Ecto neural progenitor cell (in vitro differentiated cells): ENCODE data around the gene SH2D3C.

Source experiments
- DNase-seq: peaks from one replicate; pipeline ENCODE4 v3.0.0-alpha.2; 2018; ENCODE audit warnings: low spot score

SH2D3C gene

DNA sequence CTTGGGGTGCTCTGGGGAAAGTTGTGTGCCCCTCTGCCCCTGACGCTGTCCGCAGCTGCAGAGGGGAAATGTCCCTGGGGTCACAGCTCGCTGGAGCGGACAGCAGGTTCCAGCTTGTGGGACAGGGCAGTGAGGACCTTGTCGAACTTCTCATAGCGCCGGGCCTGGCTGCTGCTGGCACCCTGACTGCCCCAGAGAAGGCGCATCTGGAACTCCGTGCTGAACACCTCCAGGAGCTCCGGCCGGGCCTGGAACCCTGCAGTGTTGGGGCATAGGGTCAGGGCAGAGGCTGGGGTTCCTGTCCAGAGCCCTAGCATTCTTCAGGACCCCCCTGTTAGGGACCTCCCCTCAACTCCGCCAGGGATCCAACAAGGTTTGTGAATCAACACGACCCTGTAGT is 39.8 kb downstream of the SH2D3C start:
- DNase-seq = no peak

DNA sequence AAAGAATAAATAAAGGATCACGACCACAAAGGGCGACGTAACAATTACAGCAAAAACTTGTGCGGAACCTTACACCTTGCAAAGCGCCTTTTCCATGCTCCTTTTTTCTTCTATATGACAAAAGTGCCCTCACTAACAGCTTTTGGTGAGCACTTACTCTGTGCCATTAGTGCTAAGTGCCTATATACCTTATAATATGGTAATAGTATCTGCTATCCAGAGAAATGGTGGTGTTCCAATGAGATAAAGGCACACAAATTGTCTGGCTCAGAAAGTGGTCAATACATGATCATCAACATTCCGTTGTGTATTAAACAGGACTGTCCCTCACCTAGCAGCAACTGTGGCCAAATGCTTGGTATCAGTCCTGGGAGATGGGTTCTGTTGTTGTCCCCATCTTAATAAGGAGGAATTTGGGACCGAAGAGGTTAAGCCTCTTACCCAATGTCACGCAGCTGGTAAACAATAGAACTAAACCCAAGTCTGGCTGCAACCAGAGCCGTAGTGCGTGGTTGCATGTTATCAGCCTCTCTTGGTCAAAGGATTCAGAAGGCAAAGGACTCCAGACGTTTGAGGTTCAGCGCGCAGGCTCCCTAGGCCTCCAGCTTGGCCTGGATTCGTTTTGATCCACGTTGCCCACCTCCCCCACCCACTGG is 42.8 kb downstream of the SH2D3C start:
- no peak for DNase-seq

DNA sequence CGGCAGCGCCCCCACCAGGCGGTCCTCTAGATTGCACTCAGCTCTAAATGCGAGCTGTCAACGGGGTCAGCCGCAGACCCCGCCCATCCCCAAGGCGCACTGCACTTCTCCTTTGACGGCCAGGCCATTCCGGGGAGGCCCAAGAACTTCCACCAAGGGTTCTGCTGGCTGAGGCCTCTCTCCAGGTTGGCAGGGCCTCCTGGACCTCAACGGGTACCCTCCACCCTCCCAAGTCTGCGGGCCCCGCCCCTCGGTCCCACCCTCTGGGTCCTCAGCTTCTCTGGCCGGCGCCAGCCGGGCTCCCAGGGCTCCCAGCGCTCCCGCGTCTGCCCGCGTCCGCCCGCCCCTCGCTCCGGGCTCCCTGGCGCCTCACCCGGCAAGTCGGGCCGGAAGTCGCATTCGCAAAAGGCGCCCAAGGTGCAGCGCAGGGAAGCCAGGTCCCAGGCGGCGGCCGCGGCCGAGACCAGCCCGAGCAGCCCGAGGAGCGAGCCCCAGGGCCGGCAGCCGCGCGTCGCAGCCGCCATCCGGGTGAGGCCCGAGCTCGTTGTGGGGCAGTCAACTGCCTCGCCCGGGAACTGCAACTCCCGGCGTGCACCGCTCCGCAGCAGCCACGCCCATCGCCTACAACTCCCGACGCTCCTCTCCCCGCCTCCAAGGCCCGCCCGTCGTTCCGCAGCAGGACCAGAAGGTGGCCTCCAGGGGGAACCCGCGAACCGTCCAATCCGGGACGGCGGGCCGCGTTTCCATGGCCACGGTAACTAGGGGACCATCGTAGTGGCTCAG is 43.5 kb downstream of the SH2D3C start, which contains the start of gene TOR2A:
Gene TOR2A, minus strand, starts transcription at position 548 of the 783 bp plus-strand sequence. Its CDS starts 24 bp downstream, at position 524.
- DNase-seq = peak; percentile 98

DNA sequence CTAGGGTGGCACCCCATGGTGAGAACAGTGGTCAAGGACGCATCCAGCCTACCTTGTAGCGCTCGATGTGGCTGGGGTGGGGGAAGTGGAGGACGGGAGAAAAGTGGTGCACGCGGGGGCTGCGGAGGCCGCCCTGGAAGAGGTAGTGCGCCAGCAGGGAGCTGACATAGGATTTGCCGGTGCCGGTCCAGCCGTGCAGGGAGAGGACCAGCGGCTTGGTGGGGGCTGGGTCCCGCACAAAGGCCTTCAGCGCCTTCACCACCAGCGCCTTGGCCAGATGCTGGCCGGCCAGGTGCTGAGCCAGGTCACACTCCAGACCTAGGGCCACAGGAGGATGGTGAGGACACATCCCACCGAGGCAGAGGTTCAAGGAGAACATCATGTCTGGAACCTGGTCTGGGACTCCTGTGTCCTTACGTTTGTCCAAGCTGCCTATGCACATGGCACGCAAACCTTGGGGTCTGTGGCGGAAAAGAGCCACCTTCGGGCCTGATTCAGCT is 44.2 kb downstream of the SH2D3C start:
- DNase-seq = no peak

DNA sequence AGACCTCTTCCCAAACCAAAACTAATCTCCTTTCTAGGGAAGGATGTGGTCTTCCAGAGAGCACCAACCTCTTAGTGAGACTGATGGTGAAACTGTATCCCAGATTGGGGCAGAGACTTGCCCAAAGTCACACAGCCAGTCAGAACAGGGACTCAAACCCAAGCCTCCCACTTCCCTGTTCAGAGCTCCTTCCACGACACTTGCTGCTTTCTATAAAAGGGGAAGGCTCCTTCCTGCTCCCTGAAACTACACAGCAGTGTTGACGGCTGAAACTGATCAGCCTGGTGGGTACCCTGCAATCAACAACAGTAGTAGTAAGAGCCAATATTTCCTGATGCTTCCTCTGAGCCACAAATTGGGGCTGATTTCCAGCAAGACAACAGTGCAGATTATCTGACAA is 44.9 kb downstream of the SH2D3C start:
- DNase-seq = no peak

DNA sequence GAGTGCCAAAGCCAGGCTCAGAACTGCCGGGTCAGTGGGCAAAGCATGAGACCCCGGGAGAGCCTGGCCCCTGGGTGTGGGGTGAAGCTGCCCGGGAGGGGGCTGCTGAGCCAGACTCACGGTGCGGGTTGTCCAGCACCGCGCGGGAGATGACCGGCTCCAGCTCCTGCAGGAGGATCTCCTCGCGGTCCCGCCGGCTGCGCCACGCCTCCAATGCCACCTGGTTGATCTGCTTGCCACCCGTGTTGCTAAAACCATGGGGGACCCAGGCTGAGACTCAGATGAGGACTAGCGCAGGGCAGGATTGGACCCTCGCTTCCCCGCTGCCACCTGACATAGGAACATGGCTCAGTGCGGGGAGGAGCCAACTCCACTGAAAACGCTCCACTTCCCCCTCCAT is 46.0 kb downstream of the SH2D3C start:
- no peak for DNase-seq

DNA sequence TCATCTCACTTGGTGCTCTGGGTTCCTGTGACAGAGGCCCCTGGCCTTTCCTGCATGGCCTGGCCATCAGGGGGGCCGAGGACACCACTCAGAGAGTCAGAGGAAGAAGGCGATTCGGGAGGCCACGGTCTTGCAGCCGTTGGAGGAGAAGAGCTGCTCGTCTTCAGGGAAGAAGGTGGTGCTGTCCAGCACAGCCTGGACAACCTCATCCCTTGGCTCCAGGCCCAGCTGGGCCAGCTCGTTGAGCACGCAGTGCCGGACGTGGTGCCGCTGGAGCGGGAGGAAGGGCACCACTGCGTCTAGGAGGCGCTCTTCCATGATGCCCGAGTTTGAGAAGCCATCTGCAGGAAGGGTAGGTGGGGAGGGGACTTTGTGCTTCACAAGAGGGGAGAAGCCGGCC is 46.5 kb downstream of the SH2D3C start:
- no peak for DNase-seq

DNA sequence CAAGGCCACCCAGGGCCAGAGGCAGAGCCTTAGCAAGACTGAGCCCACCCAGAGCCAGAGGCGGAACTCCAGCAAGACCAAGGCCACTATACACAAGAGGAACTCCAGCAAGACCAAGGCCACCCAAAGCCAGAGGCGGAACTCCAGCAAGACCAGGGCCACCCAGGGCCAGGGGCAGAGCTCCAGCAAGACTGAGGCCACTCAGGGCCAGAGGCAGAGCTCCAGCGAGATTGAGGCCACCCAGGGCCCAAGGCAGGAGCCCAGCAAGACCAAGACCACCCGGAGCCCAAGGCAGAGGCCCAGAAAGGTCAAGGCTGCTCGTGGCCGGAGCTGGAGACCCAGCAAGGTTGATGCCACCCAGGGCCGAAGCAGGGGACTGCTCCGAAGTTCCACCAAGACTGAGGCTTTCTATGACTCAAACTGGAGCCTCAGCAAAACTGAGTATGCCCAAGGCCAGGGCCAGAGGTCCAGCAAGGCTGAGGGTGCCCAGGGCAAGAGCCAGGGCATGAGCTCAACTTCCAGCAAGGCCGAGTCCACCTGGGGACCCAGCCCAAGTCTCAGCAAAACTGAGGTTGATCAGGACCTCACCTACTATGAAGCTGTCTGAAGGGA is 47.6 kb downstream of the SH2D3C start:
- no peak for DNase-seq

DNA sequence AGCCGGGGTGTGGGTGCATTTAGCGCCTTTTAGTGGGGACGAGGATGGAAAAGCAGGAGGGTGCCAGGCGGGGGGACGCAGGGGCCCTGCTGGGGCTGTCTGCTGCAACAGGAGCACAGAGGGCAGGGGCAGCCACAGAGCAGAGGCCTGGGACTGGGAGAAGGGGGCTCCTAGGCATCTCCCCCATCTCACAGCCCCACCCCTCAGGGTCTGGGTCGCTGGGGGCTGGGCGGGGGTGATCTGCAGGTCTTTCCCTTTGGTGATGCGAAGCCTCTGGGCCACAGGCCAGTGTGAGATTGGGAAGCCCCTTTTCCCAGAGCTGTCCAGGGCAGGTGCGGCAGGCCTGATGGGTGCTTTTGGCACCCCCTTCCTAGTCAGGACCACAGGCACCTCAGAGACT is 48.2 kb downstream of the SH2D3C start:
- DNase-seq = no peak

DNA sequence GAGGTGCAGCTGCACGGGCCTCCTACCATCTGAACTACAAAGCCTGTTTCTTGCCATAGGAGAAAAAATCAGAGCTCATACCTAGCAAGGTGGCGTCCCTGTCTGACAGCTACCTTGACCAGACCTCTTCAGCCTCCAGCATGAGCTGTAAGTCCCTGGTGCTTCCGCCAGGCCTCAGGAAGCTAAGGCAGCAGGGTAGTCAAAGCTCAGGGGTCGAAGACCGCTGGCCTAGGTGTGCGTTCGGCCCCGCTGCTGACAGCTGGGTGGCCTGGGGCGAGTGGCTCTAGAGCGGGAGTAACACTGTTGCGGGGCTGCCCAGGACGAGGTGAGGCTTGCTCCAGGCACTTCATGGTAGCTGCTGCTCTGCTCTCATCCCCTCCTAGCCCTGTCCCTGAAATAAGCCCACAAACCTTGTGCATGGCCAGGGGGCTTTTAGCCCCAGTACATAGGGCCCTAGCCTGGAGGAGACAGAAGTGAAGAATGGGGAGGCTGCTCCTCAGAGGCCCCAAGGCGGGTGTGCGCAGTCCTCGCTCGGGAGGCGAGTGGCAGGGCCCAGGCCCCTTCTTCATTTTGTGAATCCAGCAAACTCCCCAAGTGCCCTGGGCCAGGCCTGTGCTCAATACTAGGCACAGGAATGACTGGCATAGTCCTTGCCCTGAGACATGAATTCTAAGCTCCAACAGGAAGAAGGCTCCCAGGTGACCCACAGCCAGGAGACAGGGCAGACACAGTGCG is 48.8 kb downstream of the SH2D3C start:
- no peak for DNase-seq

DNA sequence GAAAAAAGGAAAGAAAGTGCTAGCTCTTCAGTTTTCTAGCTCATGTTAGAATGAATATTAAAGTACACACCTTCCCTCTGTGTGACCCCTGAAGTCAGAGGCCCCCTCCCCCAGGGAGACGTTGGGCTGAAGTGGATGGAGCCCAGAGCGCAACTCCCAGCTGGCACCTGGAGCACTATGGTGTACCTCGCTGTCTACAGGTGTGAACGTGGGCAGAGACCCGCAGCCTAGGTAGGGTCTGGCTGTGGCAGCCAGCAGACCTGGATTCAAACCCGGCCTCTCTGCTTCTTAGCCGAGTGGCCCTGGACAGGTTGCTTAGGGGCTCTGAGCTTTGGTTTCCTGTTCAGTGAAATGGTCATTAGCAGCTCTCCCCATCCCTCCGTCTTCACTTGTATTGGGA is 49.7 kb downstream of the SH2D3C start:
- DNase-seq = no peak

DNA sequence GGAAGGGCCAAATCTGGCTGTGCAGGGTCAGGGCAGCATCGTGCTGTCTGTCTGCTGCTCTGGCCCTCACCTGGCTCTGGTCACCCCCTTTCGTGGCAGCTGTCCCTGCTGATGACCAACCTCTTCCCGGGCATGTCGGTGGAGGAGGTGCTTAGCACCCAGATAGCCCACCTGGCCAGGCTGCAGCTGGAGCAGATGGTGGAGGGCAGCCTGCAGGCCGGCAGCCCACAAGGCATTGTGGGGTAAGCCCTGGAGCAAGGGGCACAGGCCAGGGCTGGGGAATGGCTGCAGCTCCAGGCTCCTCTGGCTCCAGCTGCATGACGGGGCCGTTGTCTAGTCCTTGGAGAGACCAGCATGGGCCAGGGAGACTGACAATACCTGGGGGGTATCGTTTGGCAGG is 51.6 kb downstream of the SH2D3C start:
- DNase-seq = no peak

DNA sequence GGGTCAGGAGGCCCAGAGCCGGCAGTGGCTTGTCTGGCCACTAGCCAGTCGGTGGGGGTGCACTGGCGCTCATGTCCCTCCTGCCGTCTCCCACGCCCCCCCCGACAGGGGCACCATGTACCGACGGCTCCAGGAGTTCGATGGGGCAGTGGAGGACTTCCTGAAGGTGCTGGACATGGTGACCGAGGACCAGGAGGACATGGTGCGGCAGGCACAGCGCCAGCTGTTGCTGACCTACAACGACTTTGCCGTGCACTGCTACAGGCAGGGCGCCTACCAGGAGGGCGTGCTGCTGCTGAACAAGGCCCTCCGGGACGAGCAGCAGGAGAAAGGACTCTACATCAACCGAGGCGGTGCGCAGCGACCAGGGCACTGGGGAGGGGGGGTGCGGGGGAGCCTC is 54.5 kb downstream of the SH2D3C start:
- no peak for DNase-seq

DNA sequence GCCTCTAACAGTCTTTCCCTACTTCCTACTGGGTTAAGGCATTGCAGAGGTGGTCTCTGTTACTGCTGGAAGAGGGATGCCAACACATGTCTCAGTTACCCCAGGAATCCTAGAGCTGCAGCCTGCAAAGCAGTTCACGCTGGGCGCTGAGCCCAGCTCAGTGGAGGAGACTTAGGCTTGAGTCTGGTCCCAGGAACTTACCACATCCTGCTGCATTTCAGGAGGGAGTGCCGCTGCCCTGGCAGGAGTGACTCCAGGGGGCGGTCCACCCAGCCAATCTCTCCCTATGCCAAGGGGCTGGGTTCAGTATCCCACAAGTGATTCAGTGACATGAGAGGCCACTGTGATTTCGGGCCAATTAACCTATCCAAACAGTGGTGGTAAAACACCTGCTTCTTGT is 55.0 kb downstream of the SH2D3C start:
- DNase-seq = no peak

DNA sequence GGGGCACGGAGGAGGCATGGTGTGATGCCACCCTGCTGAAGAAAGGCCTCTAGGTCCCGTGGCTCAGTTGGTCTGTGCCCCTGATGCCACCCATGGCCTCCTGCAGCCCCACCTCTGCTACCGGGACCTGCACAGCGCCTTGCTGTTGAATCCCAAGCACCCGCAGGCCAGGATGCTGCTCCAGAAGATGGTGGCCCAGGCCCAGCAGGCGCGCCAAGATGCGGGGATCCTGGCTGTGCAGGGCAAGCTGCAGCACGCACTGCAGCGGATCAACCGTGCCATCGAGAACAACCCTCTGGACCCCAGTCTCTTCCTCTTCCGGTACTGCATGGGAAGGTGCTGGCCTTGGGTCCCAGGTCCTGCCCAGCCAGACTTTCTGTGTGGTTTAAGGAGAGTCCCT is 55.5 kb downstream of the SH2D3C start:
- no peak for DNase-seq

DNA sequence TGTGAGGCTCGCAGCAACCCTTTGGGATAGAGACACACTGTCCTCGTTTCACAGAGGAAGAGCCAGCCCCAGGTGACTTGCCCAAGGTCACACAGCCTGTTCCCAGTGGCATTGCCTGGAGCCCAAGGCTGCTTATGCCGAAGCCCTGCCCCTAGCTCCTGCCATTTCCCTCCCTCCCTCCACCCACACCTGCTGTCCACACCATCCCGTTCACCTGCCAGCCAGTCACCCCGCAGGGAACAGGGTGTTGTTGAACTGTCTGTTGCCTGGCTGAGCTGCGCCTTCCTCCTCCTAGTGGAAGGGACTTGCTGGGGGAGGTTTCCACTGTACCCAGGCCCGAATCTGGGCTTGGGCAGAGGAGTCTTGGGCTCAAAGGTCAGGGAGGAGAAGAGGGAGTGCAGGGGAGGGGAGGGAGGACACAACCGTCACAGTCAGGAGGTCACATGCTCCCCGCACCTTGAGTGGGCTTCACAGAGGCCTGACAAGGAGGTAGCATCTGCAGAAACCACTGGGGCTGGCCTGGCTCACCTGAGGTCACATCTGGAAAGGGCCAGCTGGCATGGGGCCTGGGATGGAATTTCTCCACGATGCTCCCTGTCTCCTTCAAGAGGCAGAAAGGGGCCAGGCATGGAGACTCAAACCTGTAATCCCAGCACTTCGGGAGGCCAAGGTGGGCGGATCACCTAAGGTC is 56.3 kb downstream of the SH2D3C start:
- no peak for DNase-seq

DNA sequence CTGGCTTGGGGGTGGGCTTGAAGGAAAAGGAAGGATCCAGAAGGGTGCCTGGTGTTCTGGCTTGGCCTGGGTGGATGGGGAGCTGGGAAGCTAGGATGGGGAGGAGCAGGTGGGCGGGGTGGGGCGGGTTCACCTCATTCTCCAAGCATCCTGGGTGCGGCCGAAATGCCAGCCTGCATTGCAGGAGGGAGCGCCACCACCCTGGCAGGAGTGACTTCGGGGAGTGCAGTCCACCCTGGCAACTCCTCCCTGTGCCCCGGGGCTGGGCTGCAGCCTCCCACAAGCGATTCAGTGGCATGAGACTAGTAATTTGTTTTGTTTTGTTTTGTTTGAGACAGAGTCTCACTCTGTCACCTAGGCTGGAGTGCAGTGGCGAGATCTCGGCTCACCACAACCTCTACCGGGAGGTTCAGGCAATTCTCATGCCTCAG is 57.1 kb downstream of the SH2D3C start:
- no peak for DNase-seq

DNA sequence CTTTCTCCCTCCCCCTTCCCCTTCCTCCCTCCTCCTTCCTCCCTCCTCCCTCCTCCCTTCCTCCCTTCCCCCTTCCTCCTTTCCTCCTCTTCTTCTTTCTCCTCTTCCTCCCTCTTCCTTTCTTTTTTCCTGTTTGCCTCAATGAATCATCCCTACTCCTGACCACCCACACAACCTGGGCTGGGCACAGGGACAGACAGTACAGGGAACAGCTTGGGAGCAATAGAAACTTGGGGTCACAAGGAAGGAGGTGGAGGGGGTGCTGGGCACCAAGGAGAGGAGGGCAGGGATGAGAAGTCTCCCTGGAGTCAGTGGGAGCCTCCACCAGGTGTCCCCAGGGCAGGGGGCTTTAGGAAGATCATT is 57.6 kb downstream of the SH2D3C start:
- DNase-seq = no peak

DNA sequence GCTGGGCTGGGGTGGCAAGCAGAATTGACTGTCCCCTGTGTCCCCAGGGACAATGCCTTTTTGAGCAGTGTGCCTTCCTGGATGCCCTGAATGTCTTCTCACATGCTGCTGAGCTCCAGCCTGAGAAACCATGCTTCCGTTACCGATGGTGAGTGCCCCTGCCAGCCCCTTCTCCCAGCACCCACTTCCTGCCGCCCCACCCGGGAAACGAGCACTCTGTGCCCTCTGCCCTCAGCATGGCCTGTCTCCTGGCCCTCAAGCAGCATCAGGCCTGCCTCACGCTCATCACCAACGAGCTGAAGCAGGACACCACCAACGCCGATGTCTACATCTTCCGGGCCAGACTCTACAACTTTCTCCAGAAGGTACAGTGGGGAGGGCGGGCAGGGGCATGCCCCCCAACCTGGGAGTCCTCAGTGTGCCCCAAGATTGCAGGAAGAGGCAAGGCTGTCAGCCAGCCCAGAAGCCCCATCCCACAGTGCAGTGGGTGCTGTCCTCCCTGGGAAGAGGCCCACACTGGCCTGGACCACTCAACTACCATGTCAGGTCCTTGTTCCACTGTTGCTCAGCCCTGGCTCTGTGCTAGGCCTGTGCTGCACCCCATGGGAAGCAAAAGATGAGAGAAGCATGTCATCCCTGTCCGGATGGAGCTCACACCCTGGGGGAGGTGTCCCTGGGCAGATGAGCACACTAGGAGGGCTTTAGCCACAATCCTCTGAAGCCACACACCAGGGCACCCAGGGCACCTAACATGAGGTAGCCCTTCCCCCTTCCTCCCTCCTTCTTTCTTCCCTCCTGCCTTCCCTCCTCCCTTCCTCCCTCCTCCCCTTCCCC is 58.2 kb downstream of the SH2D3C start:
- DNase-seq = no peak

DNA sequence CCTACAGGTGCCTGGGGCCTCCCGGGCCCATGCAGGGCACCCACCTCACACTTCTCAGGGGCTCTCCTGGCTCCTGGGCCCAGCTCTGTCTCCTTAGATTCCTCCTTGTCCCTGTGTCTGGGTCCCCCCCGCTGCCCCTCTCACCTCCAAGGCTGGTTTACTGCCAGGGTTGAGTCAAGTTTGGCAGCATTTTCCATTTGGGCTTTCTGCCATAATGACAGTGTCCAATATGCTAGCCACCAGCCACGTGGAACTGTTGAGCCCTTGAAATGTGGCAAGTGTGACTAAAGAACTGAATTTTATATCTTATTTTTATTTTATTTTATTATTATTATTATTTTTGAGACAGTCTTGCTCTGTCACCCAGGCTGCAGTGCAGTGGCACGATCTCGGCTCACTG is 60.7 kb downstream of the SH2D3C start:
- DNase-seq = no peak

DNA sequence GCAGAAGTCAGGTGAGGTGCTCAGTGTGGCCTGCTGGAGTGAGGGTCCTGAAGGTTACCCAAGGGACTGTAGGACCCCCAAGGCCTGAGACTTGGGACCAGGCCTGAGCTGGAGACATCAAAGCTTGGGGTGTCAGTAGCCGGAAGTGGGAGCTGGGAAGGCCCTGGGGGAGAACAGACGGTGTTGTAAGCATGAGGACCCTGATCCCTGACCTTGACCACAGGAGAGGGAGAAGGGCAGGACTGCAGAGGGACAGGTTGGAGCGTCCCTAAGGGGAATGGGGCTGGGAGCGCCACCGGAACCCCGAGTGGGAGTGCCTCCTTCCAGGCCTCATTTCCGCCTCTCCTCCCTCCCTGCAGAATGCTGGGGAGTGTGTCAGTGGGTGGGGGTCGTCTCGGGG is 62.1 kb downstream of the SH2D3C start:
- no peak for DNase-seq
